ENCODE measurements around the gene SLC2A11. TPM values are rescaled to one million over a fixed set of nuclear protein-coding genes. Genes with fewer than 3 reads are reported as not detected.

The SLC2A11 gene
- total RNA-seq, 5 donors from 2014 or later (not counting 1 experiment from before 2014, with no cell fraction given) = 16.2 to 24.2 (median 18.6) TPM

DNA sequence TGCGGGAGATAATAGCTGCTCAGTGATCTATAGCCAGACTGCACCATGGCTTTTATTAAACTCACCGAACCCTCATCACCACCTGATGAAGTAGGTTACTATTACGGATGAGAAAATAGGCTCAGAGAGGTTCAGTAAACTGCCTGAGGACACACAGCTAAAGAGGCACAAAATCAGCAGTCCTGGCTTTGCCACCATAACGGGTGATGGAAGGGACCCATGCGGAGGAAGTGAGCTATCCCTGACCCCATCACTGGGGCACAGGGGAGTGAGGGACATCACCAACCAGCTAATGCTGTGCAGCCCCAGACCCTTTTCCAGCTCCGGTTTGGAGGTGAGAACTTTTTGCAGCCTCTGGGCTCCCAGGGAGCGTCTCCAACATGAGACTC is 11.6 kb upstream of the SLC2A11 start:
- Mint-ChIP-seq H3K4me1 (peaks cover 0 to 5% (median 3%) of the 10 kb centered on the region in 3 donors), H3K4me3 (no peak overlapping the region), H3K9me3 (no peaks in the 10 kb centered on the region), H3K36me3 (no peaks in the 10 kb centered on the region), H3K27ac (no peak overlapping the region), H3K27me3 (peaks cover 0 to 3% of the 10 kb centered on the region in 2 donors)
- no peaks in the 10 kb centered on the region for H3K36me3 ChIP-seq (ENCODE audit: control insufficient read depth in 2 of 2, extremely low read depth in 1 of 2, insufficient read depth in 1 of 2, low read length in 1 of 2)
- ATAC-seq (replicated peaks in 1 of 4) (no peak), DNase-seq (no peak)
- 81% methylated on average over 4 of the region's 7 CpGs for WGBS (ENCODE audit: insufficient coverage)
- ChIA-PET POLR2A (no interaction called here), CTCF (interaction anchor here (0.6 to 1.2 kb wide), 3 partner anchors 11 to 259 kb away, joined by 3 read pairs; partner anchors contain the start of gene SLC2A11 (in 1 of the 2))
- H3K27me3 ChIP-seq (replicated peaks in 1 of 2; ENCODE audit: control insufficient read depth in 2 of 2, extremely low read depth in 1 of 2, insufficient read depth in 2 of 2, low read length in 1 of 2) = peaks cover 0 to 18% of the 10 kb centered on the region in 2 experiments
- no peaks in the 10 kb centered on the region for H3K9me3 ChIP-seq
- H3K4me3 ChIP-seq (ENCODE audit: control insufficient read depth in 1 of 2, extremely low read depth in 1 of 2, low read length in 1 of 2) = no peak overlapping the region
- peaks cover 0 to 13% of the 10 kb centered on the region in 2 experiments for H3K4me1 ChIP-seq (ENCODE audit: control insufficient read depth in 1 of 2, extremely low read depth in 1 of 2, insufficient read depth in 2 of 2, low read length in 2 of 2)
- H3K27ac ChIP-seq (ENCODE audit: low read length) = no peak overlapping the region

DNA sequence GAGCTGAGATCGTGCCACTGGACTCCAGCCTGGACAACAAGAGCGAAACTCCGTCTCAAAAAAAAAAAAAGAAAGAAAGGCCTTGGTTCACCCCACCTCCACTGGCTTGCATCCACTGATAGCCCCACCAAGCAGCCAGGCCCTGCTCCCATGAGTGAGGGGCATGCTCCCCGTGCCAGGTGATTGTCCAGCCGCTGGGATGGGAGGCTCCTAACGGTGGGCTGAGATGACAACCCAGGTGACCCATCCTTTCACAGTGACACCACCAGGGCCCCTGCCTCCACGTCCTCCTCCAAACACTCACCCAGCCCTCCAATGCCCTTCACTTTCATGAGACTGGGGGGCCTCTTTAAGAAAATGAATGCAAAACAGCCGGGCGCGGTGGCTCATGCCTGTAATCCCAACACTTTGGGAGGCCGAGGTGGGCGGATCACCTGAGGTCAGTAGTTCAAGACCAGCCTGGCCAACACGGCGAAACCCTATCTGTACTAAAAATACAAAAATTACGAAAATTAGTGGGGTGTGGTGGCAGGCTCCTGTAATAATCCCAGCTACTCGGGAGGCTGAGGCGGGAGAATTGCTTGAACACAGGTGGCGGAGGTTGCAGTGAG is 10.3 kb upstream of the SLC2A11 start:
- Mint-ChIP-seq H3K27ac (no peak overlapping the region), H3K4me3 (no peak overlapping the region), H3K4me1 (peaks cover 0 to 5% (median 3%) of the 10 kb centered on the region in 3 donors), H3K9me3 (no peaks in the 10 kb centered on the region), H3K36me3 (no peaks in the 10 kb centered on the region), H3K27me3 (peaks cover 0 to 4% of the 10 kb centered on the region in 2 donors)
- no peak for DNase-seq
- no peak for ATAC-seq (replicated peaks in 1 of 4)
- peaks cover 0 to 16% of the 10 kb centered on the region in 2 experiments for H3K27me3 ChIP-seq (replicated peaks in 1 of 2; ENCODE audit: control insufficient read depth in 2 of 2, extremely low read depth in 1 of 2, insufficient read depth in 2 of 2, low read length in 1 of 2)
- POLR2A ChIA-PET = no interaction called here
- no peaks in the 10 kb centered on the region for H3K36me3 ChIP-seq (ENCODE audit: control insufficient read depth in 2 of 2, extremely low read depth in 1 of 2, insufficient read depth in 1 of 2, low read length in 1 of 2)
- no peak overlapping the region for H3K4me3 ChIP-seq (ENCODE audit: control insufficient read depth in 1 of 2, extremely low read depth in 1 of 2, low read length in 1 of 2)
- peaks cover 0 to 13% of the 10 kb centered on the region in 2 experiments for H3K4me1 ChIP-seq (ENCODE audit: control insufficient read depth in 1 of 2, extremely low read depth in 1 of 2, insufficient read depth in 2 of 2, low read length in 2 of 2)
- H3K9me3 ChIP-seq = no peaks in the 10 kb centered on the region
- no peak overlapping the region for H3K27ac ChIP-seq (ENCODE audit: low read length)
- CTCF ChIA-PET = interaction anchor here in 1 of 2 donors (0.7 kb wide), 1 partner anchor 9 kb away, joined by 4 read pairs; the partner anchor contains the start of gene DERL3
- 100% methylated on average over 10 of the region's 18 CpGs for WGBS (ENCODE audit: insufficient coverage)

DNA sequence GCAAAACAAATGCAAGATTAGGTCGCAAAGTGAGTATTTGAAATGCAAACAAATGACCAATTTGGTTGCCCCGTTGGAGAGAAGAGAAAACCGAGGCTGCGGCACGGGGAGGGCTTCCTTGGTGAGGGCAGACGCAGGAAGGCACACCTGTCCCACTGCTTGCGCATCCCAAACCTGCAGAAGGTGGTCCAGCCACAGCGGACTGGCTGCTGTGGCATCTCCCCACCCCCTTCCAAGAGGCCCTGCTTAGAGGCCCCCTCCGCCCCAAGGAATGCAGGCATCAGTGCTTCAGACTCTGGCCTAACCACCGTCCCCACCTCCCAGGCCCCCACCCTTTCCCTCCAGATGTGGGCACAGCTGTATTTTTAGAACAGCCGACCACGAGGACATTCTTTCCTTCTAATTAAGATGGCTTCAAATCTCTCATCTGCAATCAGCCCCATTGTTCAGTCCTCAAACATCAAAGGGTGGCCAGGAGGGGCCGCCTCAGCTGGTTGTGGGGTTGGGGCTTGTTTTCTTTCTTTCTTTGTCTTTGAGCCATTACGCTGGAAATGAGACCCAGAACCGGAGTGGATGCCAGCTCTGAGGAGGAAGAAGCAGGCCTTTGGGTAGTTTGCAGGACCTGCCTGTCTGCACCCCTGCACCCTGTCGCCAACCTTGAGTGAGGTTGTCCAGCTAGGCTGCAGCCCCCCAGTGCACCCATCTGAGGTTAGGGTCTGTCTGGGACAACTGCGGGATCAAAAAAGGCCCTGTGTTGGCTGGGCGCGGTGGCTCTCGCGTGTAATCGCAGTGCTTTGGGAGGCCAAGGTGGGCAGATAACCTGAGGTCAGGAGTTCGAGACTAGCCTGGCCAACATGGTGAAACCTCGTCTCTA is 9.4 kb upstream of the SLC2A11 start:
- POLR2A ChIA-PET = no interaction called here
- H3K9me3 Mint-ChIP-seq = no peaks in the 10 kb centered on the region

DNA sequence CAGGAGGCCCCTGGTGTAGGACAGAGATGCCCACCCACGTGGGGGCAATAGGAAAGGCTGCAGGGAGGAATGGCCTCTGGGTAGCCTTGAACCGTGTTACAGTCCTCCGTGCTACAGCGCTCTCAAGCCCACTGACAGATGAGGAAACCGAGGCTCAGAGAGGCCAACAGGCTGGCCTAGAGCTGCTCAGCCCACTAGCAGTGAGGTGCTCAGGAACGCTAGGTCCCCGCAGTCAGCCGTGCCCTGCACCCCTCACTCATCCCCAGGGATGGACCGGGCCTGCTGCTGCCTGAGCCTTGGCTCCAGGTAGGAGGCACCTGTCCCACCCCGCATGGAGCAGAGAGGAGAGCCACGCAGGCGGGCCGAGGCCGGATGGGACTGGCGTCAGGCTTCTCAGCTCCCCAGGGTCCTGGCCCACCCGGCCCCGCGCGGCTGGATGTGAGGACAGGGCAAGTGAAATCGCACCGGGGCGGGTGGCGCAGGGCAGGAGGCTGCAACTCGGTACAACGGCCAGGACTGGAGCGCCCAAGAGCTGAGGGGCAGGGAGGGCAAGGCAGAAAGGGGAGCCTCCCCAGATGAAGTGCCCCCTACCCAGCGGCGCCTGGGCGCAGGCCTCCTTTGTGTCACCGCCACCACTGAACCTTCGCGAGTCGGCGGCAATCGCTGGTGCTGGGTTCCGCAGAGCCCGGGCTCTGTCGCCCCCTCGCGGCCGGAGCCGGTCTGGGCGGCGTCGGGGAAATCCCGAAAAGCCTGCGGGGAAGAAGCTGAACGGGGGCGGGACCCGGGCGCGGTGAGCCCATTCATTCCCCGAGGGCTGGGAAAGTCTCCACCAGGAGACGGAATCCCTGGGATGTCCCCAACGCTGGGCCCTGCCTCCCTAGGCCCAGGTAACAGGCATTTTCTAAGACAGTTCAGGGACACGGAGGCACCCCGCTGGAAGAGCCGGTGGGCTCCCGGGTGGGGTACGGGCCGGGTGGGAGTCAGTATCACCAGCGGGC is 8.4 kb upstream of the SLC2A11 start:
- ChIA-PET CTCF (interaction anchor here in 1 of 2 donors (0.8 to 1.6 kb wide), 2 partner anchors 8 to 78 kb away, joined by 4 to 7 read pairs; partner anchors contain the start of gene SLC2A11), POLR2A (no interaction called here)
- peaks cover 0 to 4% of the 10 kb centered on the region in 2 donors for H3K27me3 Mint-ChIP-seq
- H3K4me1 Mint-ChIP-seq = peaks cover 0 to 5% (median 3%) of the 10 kb centered on the region in 3 donors
- WGBS (ENCODE audit: insufficient coverage) = 30% methylated on average over 54 of the region's 62 CpGs
- peaks cover 0 to 13% of the 10 kb centered on the region in 2 experiments for H3K4me1 ChIP-seq (ENCODE audit: control insufficient read depth in 1 of 2, extremely low read depth in 1 of 2, insufficient read depth in 2 of 2, low read length in 2 of 2)
- H3K27ac ChIP-seq (ENCODE audit: low read length) = no peak overlapping the region
- no peaks in the 10 kb centered on the region for H3K9me3 Mint-ChIP-seq
- peak; percentile 55 to 90 (median 78) for DNase-seq
- H3K36me3 ChIP-seq (ENCODE audit: control insufficient read depth in 2 of 2, extremely low read depth in 1 of 2, insufficient read depth in 1 of 2, low read length in 1 of 2) = no peaks in the 10 kb centered on the region
- no peak overlapping the region for H3K4me3 ChIP-seq (ENCODE audit: control insufficient read depth in 1 of 2, extremely low read depth in 1 of 2, low read length in 1 of 2)
- H3K27ac Mint-ChIP-seq = no peak overlapping the region
- H3K4me3 Mint-ChIP-seq = no peak overlapping the region
- H3K36me3 Mint-ChIP-seq = no peaks in the 10 kb centered on the region
- peaks cover 0 to 16% of the 10 kb centered on the region in 2 experiments for H3K27me3 ChIP-seq (replicated peaks in 1 of 2; ENCODE audit: control insufficient read depth in 2 of 2, extremely low read depth in 1 of 2, insufficient read depth in 2 of 2, low read length in 1 of 2)
- ATAC-seq (replicated peaks in 1 of 4) = peak; percentile 87 to 94 (median 90)
- H3K9me3 ChIP-seq = no peaks in the 10 kb centered on the region

More for the DNA sequence above, 9.4 kb upstream of the SLC2A11 start:
- H3K4me3 ChIP-seq (ENCODE audit: control insufficient read depth in 1 of 2, extremely low read depth in 1 of 2, low read length in 1 of 2) = no peak overlapping the region
- H3K27me3 ChIP-seq (replicated peaks in 1 of 2; ENCODE audit: control insufficient read depth in 2 of 2, extremely low read depth in 1 of 2, insufficient read depth in 2 of 2, low read length in 1 of 2) = peaks cover 0 to 16% of the 10 kb centered on the region in 2 experiments
- peaks cover 0 to 13% of the 10 kb centered on the region in 2 experiments for H3K4me1 ChIP-seq (ENCODE audit: control insufficient read depth in 1 of 2, extremely low read depth in 1 of 2, insufficient read depth in 2 of 2, low read length in 2 of 2)
- H3K27ac Mint-ChIP-seq = no peak overlapping the region
- ATAC-seq (replicated peaks in 1 of 4) (no peak), DNase-seq (no peak)
- no peaks in the 10 kb centered on the region for H3K9me3 ChIP-seq
- no peak overlapping the region for H3K4me3 Mint-ChIP-seq
- H3K36me3 Mint-ChIP-seq = no peaks in the 10 kb centered on the region
- peaks cover 0 to 5% (median 3%) of the 10 kb centered on the region in 3 donors for H3K4me1 Mint-ChIP-seq
- H3K36me3 ChIP-seq (ENCODE audit: control insufficient read depth in 2 of 2, extremely low read depth in 1 of 2, insufficient read depth in 1 of 2, low read length in 1 of 2) = no peaks in the 10 kb centered on the region
- WGBS (ENCODE audit: insufficient coverage) = 88% methylated on average over 18 of the region's 24 CpGs
- H3K27ac ChIP-seq (ENCODE audit: low read length) = no peak overlapping the region
- H3K27me3 Mint-ChIP-seq = peaks cover 0 to 4% of the 10 kb centered on the region in 2 donors
- CTCF ChIA-PET = interaction anchor here (0.7 to 1.6 kb wide), 4 partner anchors 8 to 171 kb away, joined by 3 to 7 read pairs (median 4); partner anchors contain the start of genes DERL3 (in 1 of the 2) and SLC2A11 (in 1 of the 2)

DNA sequence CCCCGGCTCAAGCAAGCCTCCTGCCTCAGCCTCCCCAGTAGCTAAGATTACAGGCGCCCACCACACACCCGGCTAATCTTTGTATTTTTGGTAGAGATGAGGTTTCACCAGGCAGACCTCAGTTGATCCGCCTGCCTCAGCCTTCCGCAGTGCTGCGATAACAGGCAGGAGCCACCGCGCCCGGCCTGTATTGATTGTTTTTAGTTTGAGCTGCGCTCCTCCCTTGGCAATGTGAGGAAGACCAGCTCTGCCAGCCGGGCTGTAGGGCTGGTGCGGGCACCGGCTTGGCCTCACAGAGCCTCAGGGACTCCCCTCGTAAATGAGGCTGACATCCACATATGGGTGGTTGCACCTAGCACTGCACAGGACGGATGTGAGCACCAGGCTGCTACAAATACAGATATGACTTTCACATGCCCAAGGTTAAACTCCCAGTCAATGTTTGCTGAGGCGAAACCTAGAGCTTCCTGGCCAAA is 7.5 kb upstream of the SLC2A11 start:
- peaks cover 0 to 4% of the 10 kb centered on the region in 2 donors for H3K27me3 Mint-ChIP-seq
- no peak for ATAC-seq (replicated peaks in 1 of 4)

More for the DNA sequence above, 7.5 kb upstream of the SLC2A11 start:
- Histone ChIP-seq H3K36me3 (ENCODE audit: control insufficient read depth in 2 of 2, extremely low read depth in 1 of 2, insufficient read depth in 1 of 2, low read length in 1 of 2) (no peaks in the 10 kb centered on the region), H3K9me3 (no peaks in the 10 kb centered on the region), H3K27me3 (replicated peaks in 1 of 2; ENCODE audit: control insufficient read depth in 2 of 2, extremely low read depth in 1 of 2, insufficient read depth in 2 of 2, low read length in 1 of 2) (peaks cover 0 to 14% of the 10 kb centered on the region in 2 experiments), H3K4me1 (ENCODE audit: control insufficient read depth in 1 of 2, extremely low read depth in 1 of 2, insufficient read depth in 2 of 2, low read length in 2 of 2) (peaks cover 0 to 10% of the 10 kb centered on the region in 2 experiments), H3K27ac (ENCODE audit: low read length) (no peak overlapping the region), H3K4me3 (ENCODE audit: control insufficient read depth in 1 of 2, extremely low read depth in 1 of 2, low read length in 1 of 2) (no peak overlapping the region)
- Mint-ChIP-seq H3K27ac (no peak overlapping the region), H3K9me3 (no peaks in the 10 kb centered on the region), H3K4me3 (peak overlapping the region in 2 of 3 donors; percentile 17 to 39), H3K4me1 (peaks cover 0 to 5% (median 3%) of the 10 kb centered on the region in 3 donors), H3K36me3 (no peaks in the 10 kb centered on the region)
- DNase-seq = no peak
- 93% methylated on average over 10 of the region's 16 CpGs for WGBS (ENCODE audit: insufficient coverage)
- ChIA-PET POLR2A (no interaction called here), CTCF (interaction anchor here in 1 of 2 donors (0.8 to 1.6 kb wide), 2 partner anchors 7 to 79 kb away, joined by 4 to 7 read pairs; partner anchors contain the start of gene SLC2A11)
